ENCODE data around the gene FRMD7.
"Not testable (repeated sequence)": the region's sequence is repeated elsewhere in the genome, so short reads cannot be mapped to it uniquely, and the experiment has no call there.

FRMD7 gene

GRCh38 chrX:132127743-132128142 is at the start of gene FRMD7:
Gene FRMD7, minus strand, starts transcription at chrX:132128020. Its CDS starts 176 bp downstream, at chrX:132127844.
- no peak within 1 kb of the TSS for H3K4me3 ChIP-seq
- no peaks in the 10 kb centered on the region for H3K9me3 ChIP-seq (ENCODE audit: low read depth, low read length)
- DNase-seq (ENCODE audit: low read depth, low spot score), result no peak
- H3K36me3 ChIP-seq (ENCODE audit: insufficient read depth, low read length), result no peaks in the 10 kb centered on the region
- H3K27ac ChIP-seq, result no peak within 1 kb of the TSS
- H3K9ac ChIP-seq (ENCODE audit: insufficient read length), result no peak within 1 kb of the TSS
- no peak for TF ChIP-seq EZH2 (IDR thresholded peaks at IDR 0.05)
- no peak for TF ChIP-seq POLR2AphosphoS5 (IDR thresholded peaks at IDR 0.05; ENCODE audit: borderline replicate concordance, low read depth, low read length)
- TF ChIP-seq FOXP2 (optimal IDR thresholded peaks at IDR 0.05; ENCODE audit: control extremely low read depth, extremely low read length, insufficient read depth), result no peak

- TF ChIP-seq EZH2 (IDR thresholded peaks at IDR 0.05) (no peak), POLR2AphosphoS5 (IDR thresholded peaks at IDR 0.05; ENCODE audit: borderline replicate concordance, low read depth, low read length) (no peak), FOXP2 (optimal IDR thresholded peaks at IDR 0.05; ENCODE audit: control extremely low read depth, extremely low read length, insufficient read depth) (no peak)
- no peak overlapping the region for H3K4me3 ChIP-seq
- no peak overlapping the region for H3K27ac ChIP-seq
- no peak overlapping the region for H3K9ac ChIP-seq (ENCODE audit: insufficient read length)
- no peak for DNase-seq (ENCODE audit: low read depth, low spot score)
- no peaks in the 10 kb centered on the region for H3K9me3 ChIP-seq (ENCODE audit: low read depth, low read length)
- no peaks in the 10 kb centered on the region for H3K36me3 ChIP-seq (ENCODE audit: insufficient read depth, low read length)
Observed at GRCh38 chrX:132173647-132174046, 45.8 kb upstream of the FRMD7 start.

GRCh38 chrX:132171881-132172280 is 44.1 kb upstream of the FRMD7 start:
- Histone ChIP-seq H3K36me3 (ENCODE audit: insufficient read depth, low read length) (no peaks in the 10 kb centered on the region), H3K4me3 (no peak overlapping the region), H3K27ac (no peak overlapping the region), H3K9me3 (ENCODE audit: low read depth, low read length) (no peaks in the 10 kb centered on the region), H3K9ac (ENCODE audit: insufficient read length) (no peak overlapping the region)
- no peak for DNase-seq (ENCODE audit: low read depth, low spot score)
- TF ChIP-seq EZH2 (IDR thresholded peaks at IDR 0.05) (no peak), FOXP2 (optimal IDR thresholded peaks at IDR 0.05; ENCODE audit: control extremely low read depth, extremely low read length, insufficient read depth) (no peak), POLR2AphosphoS5 (IDR thresholded peaks at IDR 0.05; ENCODE audit: borderline replicate concordance, low read depth, low read length) (no peak)

- Histone ChIP-seq H3K9ac (ENCODE audit: insufficient read length) (no peak overlapping the region), H3K36me3 (ENCODE audit: insufficient read depth, low read length) (no peaks in the 10 kb centered on the region), H3K9me3 (ENCODE audit: low read depth, low read length) (no peaks in the 10 kb centered on the region), H3K27ac (no peak overlapping the region), H3K4me3 (no peak overlapping the region)
- DNase-seq (ENCODE audit: low read depth, low spot score), result no peak
- TF ChIP-seq POLR2AphosphoS5 (IDR thresholded peaks at IDR 0.05; ENCODE audit: borderline replicate concordance, low read depth, low read length), result no peak
- no peak for TF ChIP-seq FOXP2 (optimal IDR thresholded peaks at IDR 0.05; ENCODE audit: control extremely low read depth, extremely low read length, insufficient read depth)
- TF ChIP-seq EZH2 (IDR thresholded peaks at IDR 0.05), result no peak
Observed at GRCh38 chrX:132171478-132171877, 43.7 kb upstream of the FRMD7 start.

- no peak overlapping the region for H3K9ac ChIP-seq (ENCODE audit: insufficient read length)
- DNase-seq (ENCODE audit: low read depth, low spot score), result no peak
- H3K36me3 ChIP-seq (ENCODE audit: insufficient read depth, low read length), result no peaks in the 10 kb centered on the region
- H3K9me3 ChIP-seq (ENCODE audit: low read depth, low read length), result no peaks in the 10 kb centered on the region
- H3K4me3 ChIP-seq, result no peak overlapping the region
- H3K27ac ChIP-seq, result no peak overlapping the region
- TF ChIP-seq EZH2 (IDR thresholded peaks at IDR 0.05), result no peak
- no peak for TF ChIP-seq FOXP2 (optimal IDR thresholded peaks at IDR 0.05; ENCODE audit: control extremely low read depth, extremely low read length, insufficient read depth)
- TF ChIP-seq POLR2AphosphoS5 (IDR thresholded peaks at IDR 0.05; ENCODE audit: borderline replicate concordance, low read depth, low read length), result no peak
Observed at GRCh38 chrX:132169554-132169953, 41.7 kb upstream of the FRMD7 start.

GRCh38 chrX:132165651-132166050 is 37.8 kb upstream of the FRMD7 start:
- Histone ChIP-seq H3K27ac (no peak overlapping the region), H3K4me3 (no peak overlapping the region), H3K36me3 (ENCODE audit: insufficient read depth, low read length) (no peaks in the 10 kb centered on the region), H3K9ac (ENCODE audit: insufficient read length) (no peak overlapping the region), H3K9me3 (ENCODE audit: low read depth, low read length) (no peaks in the 10 kb centered on the region)
- no peak for DNase-seq (ENCODE audit: low read depth, low spot score)
- TF ChIP-seq FOXP2 (optimal IDR thresholded peaks at IDR 0.05; ENCODE audit: control extremely low read depth, extremely low read length, insufficient read depth), result no peak
- TF ChIP-seq EZH2 (IDR thresholded peaks at IDR 0.05), result no peak
- no peak for TF ChIP-seq POLR2AphosphoS5 (IDR thresholded peaks at IDR 0.05; ENCODE audit: borderline replicate concordance, low read depth, low read length)

- no peak overlapping the region for H3K4me3 ChIP-seq
- H3K9ac ChIP-seq (ENCODE audit: insufficient read length), result no peak overlapping the region
- H3K27ac ChIP-seq, result no peak overlapping the region
- no peaks in the 10 kb centered on the region for H3K9me3 ChIP-seq (ENCODE audit: low read depth, low read length)
- TF ChIP-seq POLR2AphosphoS5 (IDR thresholded peaks at IDR 0.05; ENCODE audit: borderline replicate concordance, low read depth, low read length), result no peak
- TF ChIP-seq FOXP2 (optimal IDR thresholded peaks at IDR 0.05; ENCODE audit: control extremely low read depth, extremely low read length, insufficient read depth), result no peak
- TF ChIP-seq EZH2 (IDR thresholded peaks at IDR 0.05), result no peak
- H3K36me3 ChIP-seq (ENCODE audit: insufficient read depth, low read length), result no peaks in the 10 kb centered on the region
- no peak for DNase-seq (ENCODE audit: low read depth, low spot score)
Observed at GRCh38 chrX:132165005-132165404, 37.2 kb upstream of the FRMD7 start.

GRCh38 chrX:132163094-132163493 is 35.3 kb upstream of the FRMD7 start:
- not testable (repeated sequence) for DNase-seq (ENCODE audit: low read depth, low spot score); H3K27ac ChIP-seq; H3K9me3 ChIP-seq (ENCODE audit: low read depth, low read length); H3K9ac ChIP-seq (ENCODE audit: insufficient read length); H3K36me3 ChIP-seq (ENCODE audit: insufficient read depth, low read length); H3K4me3 ChIP-seq

- Histone ChIP-seq H3K4me3 (no peak overlapping the region), H3K9me3 (ENCODE audit: low read depth, low read length) (no peaks in the 10 kb centered on the region), H3K9ac (ENCODE audit: insufficient read length) (no peak overlapping the region), H3K36me3 (ENCODE audit: insufficient read depth, low read length) (no peaks in the 10 kb centered on the region), H3K27ac (no peak overlapping the region)
- no peak for TF ChIP-seq EZH2 (IDR thresholded peaks at IDR 0.05)
- no peak for TF ChIP-seq POLR2AphosphoS5 (IDR thresholded peaks at IDR 0.05; ENCODE audit: borderline replicate concordance, low read depth, low read length)
- TF ChIP-seq FOXP2 (optimal IDR thresholded peaks at IDR 0.05; ENCODE audit: control extremely low read depth, extremely low read length, insufficient read depth), result no peak
- no peak for DNase-seq (ENCODE audit: low read depth, low spot score)
Observed at GRCh38 chrX:132153166-132153565, 25.3 kb upstream of the FRMD7 start.

All from SK-N-MC (cell line).